IMR-90 (cell line): ENCODE measurements around the gene TAS2R14. TPM values are rescaled to one million over a fixed set of nuclear protein-coding genes. Genes with fewer than 3 reads are reported as not detected.

Experiments used
- ATAC-seq: fragments of 200-7000 bp; cut with Tn5 transposase; 2 replicates; pipeline ENCODE4 v1.9.1; 2020; ENCODE audit warnings: low read depth, mild to moderate bottlenecking, moderate library complexity
- BruUV-seq: library from RNA; stranded (reverse); fragments of 400-500 nt; replicated peaks from 2 replicates; lab custom pipeline; 2021; lab: Mats Ljungman, UMichigan
- CTCF ChIA-PET: fragments of 300-600 bp; formaldehyde crosslinking; extraction: SDS; loops from one replicate; lab custom pipeline; 2021; ENCODE audit warnings: antibody characterized with exemption; lab: Yijun Ruan, JAX
- POLR2A ChIA-PET: fragments of 300-600 bp; sonication (Branson Sonifier 250); formaldehyde crosslinking; loops from one replicate; lab custom pipeline; 2022; ENCODE audit warnings: antibody characterized with exemption; ENCODE audit not compliant: unreplicated experiment; lab: Charles Lee
- DNase-seq: peaks from one replicate; pipeline ENCODE4 v3.0.0; 2013
- H2AFZ ChIP-seq: replicated peaks from 2 replicates; pipeline ENCODE3; 2013; ENCODE audit warnings: low read length, mild to moderate bottlenecking; ENCODE audit not compliant: poor library complexity
- H2AK5ac ChIP-seq: 2 replicates; pipeline ENCODE4 v1.6.1; 2013; ENCODE audit warnings: low read depth, low read length, inconsistent platforms
- H2AK9ac ChIP-seq: replicated peaks from 2 replicates; pipeline ENCODE3; 2013; ENCODE audit warnings: mild to moderate bottlenecking, low read depth, low read length, moderate library complexity; ENCODE audit not compliant: poor library complexity
- H2BK120ac ChIP-seq: 2 replicates; pipeline ENCODE4 v1.6.1; 2013; ENCODE audit warnings: low read depth, low read length, inconsistent platforms
- H2BK15ac ChIP-seq: 3 replicates; pipeline ENCODE4 v1.6.1; 2013; ENCODE audit warnings: low read depth, low read length, inconsistent platforms
- H2BK20ac ChIP-seq: 2 replicates; pipeline ENCODE4 v1.6.1; 2013; ENCODE audit warnings: low read depth, mild to moderate bottlenecking, inconsistent platforms, low read length, moderate library complexity
- H2BK5ac ChIP-seq: 2 replicates; pipeline ENCODE4 v1.6.1; 2013; ENCODE audit warnings: mild to moderate bottlenecking, low read depth, low read length, inconsistent platforms; ENCODE audit not compliant: poor library complexity, severe bottlenecking
- H3K14ac ChIP-seq: replicated peaks from 2 replicates; pipeline ENCODE4 v1.6.1; 2013; ENCODE audit warnings: low read depth, low read length, inconsistent platforms
- H3K18ac ChIP-seq: 2 replicates; pipeline ENCODE4 v1.6.1; 2013; ENCODE audit warnings: low read depth, low read length, control low read depth
- H3K23ac ChIP-seq: 2 replicates; pipeline ENCODE4 v1.6.1; 2013; ENCODE audit warnings: low read depth, low read length, inconsistent platforms
- H3K27ac ChIP-seq: 2 replicates; pipeline ENCODE4 v1.5.1; 2013; ENCODE audit warnings: mild to moderate bottlenecking, control low read depth, low read length; ENCODE audit not compliant: insufficient read depth
- H3K27me3 ChIP-seq: 2 replicates; pipeline ENCODE4 v1.6.1; 2013; ENCODE audit warnings: low read length; ENCODE audit not compliant: control insufficient read depth, insufficient read depth
- H3K36me3 ChIP-seq: 2 replicates; pipeline ENCODE4 v1.6.1; 2013; ENCODE audit warnings: low read length, mixed read lengths; ENCODE audit not compliant: control insufficient read depth, insufficient read depth
- H3K4ac ChIP-seq: 2 replicates; pipeline ENCODE4 v1.6.1; 2013; ENCODE audit warnings: low read depth, low read length, inconsistent platforms
- H3K4me1 ChIP-seq: 2 replicates; pipeline ENCODE4 v1.6.1; 2013; ENCODE audit warnings: low read length, mixed read lengths; ENCODE audit not compliant: control insufficient read depth, insufficient read depth
- H3K4me2 ChIP-seq: 2 replicates; pipeline ENCODE4 v1.6.1; 2013; ENCODE audit warnings: low read depth, mild to moderate bottlenecking, control low read depth, low read length, moderate library complexity
- H3K4me3 ChIP-seq: 2 replicates; pipeline ENCODE4 v1.5.1; 2013; ENCODE audit warnings: low read depth, mild to moderate bottlenecking, control low read depth, low read length, moderate library complexity; ENCODE audit not compliant: insufficient read depth
- H3K56ac ChIP-seq: 2 replicates; pipeline ENCODE4 v1.6.1; 2013; ENCODE audit warnings: low read length, inconsistent platforms; ENCODE audit not compliant: insufficient read depth; ENCODE audit errors: extremely low read depth
- H3K79me1 ChIP-seq, 2 experiments: 2 replicates each; pipeline ENCODE4 v1.6.1; 2013; ENCODE audit warnings: low read length in 2 of 2, inconsistent platforms in 1 of 2, low read depth in 1 of 2
- H3K9ac ChIP-seq: 2 replicates; pipeline ENCODE4 v1.6.1; 2013; ENCODE audit warnings: low read depth, low read length, control low read depth
- H3K9me1 ChIP-seq: 2 replicates; pipeline ENCODE4 v1.6.1; 2013; ENCODE audit warnings: low read length, inconsistent platforms; ENCODE audit not compliant: insufficient read depth
- H3K9me3 ChIP-seq: 2 replicates; pipeline ENCODE4 v1.6.1; 2013; ENCODE audit warnings: low read length; ENCODE audit not compliant: control insufficient read depth, insufficient read depth
- H4K20me1 ChIP-seq: 2 replicates; pipeline ENCODE4 v1.6.1; 2013; ENCODE audit warnings: low read length, inconsistent platforms; ENCODE audit not compliant: insufficient read depth
- H4K5ac ChIP-seq: 2 replicates; pipeline ENCODE4 v1.6.1; 2013; ENCODE audit warnings: mild to moderate bottlenecking, low read depth, low read length, control low read depth
- H4K8ac ChIP-seq, 2 experiments: 2 replicates each; pipeline ENCODE4 v1.6.1; 2013; ENCODE audit warnings: low read depth in 2 of 2, low read length in 2 of 2, control low read depth in 1 of 2, inconsistent platforms in 1 of 2
- H4K91ac ChIP-seq: 2 replicates; pipeline ENCODE4 v1.6.1; 2013; ENCODE audit warnings: low read depth, low read length, inconsistent platforms; ENCODE audit not compliant: insufficient read depth
- BHLHE40 ChIP-seq: fragments of 150-350 bp; IDR thresholded peaks from 2 replicates; pipeline ENCODE4 v1.6.1; 2016; ENCODE audit warnings: mild to moderate bottlenecking, low read depth, low read length
- NFE2L2 ChIP-seq: fragments of 150-350 bp; IDR thresholded peaks from 2 replicates; pipeline ENCODE4 v1.6.1; 2016; ENCODE audit warnings: low read depth, mild to moderate bottlenecking, low read length
- POLR2A ChIP-seq: IDR thresholded peaks from 2 replicates; pipeline ENCODE4 v1.6.1; 2012; ENCODE audit warnings: mild to moderate bottlenecking, low read depth, low read length
- RAD21 ChIP-seq: IDR thresholded peaks from 2 replicates; pipeline ENCODE4 v1.6.1; 2012; ENCODE audit warnings: low read length, improper control_type of control experiment
- RCOR1 ChIP-seq: IDR thresholded peaks from 2 replicates; pipeline ENCODE4 v1.6.1; 2012; ENCODE audit warnings: mild to moderate bottlenecking, low read length, improper control_type of control experiment; ENCODE audit not compliant: insufficient replicate concordance
- WGBS, 2 experiments: methylation state at CpG; one replicate each; pipeline versions ENCODE4 v1.1.5 to v1.1.7; 2013; ENCODE audit warnings: missing lambda C conversion rate in 2 of 2; ENCODE audit not compliant: insufficient read length in 1 of 2; ENCODE audit errors: extremely low coverage in 2 of 2; 5-methylcytosine and 5-hydroxymethylcytosine counted together
- dilution Hi-C: fragments of 300-500 bp; cut with HindIII; formaldehyde crosslinking; loops from one replicate; pipeline ENCODE4 v1.14.3; 2018; ENCODE audit warnings: low sequenced_read_pairs; ENCODE audit not compliant: unreplicated experiment
- in situ Hi-C: fragments of 300-500 bp; cut with MboI; formaldehyde crosslinking; loops from 3 replicates; pipeline ENCODE4 v1.14.3; 2019; ENCODE audit warnings: low sequenced_read_pairs, inconsistent platforms, mixed read lengths
- intact Hi-C: fragments of 100-400 bp; cut with micrococcal nuclease; formaldehyde crosslinking; loops from 2 replicates; pipeline ENCODE4 v1.10.0; 2022
- polyA plus RNA-seq, 3 experiments: library from polyadenylated mRNA; depleted of rRNA; stranded (reverse); fragments of >200 nt; gene quantifications; 2 replicates each; pipeline ENCODE4 v1.2.3, GENCODE V29; 2012; ENCODE audit warnings: low replicate concordance in 1 of 3
- total RNA-seq: library from RNA; depleted of rRNA; stranded (reverse); fragments of >200 nt; gene quantifications from 2 replicates; pipeline ENCODE4 v1.2.3, GENCODE V29; 2012

The TAS2R14 gene
- total and polyA plus RNA-seq, 2 of the 4 experiments (the other 2 are of a cell fraction), result 1.6 to 2.0 TPM

DNA sequence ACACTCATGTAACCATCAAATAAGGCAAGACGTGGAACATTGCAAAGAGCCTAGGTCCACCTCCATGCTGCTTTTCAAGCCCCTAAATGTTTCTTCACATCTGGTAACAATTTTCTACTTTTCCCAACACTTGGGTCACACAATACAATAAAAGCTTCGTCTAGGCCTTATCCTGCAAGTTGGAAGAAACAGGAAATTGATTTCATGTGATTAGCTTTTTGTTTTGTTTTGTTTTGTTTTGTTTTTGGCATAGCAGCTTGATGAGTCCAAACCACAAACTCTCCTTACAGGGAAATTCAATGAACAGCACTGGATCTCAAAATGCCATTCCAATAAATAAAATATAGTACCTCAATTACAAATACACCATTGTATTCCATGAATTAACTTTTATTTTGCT lies 28.3 kb upstream of the TAS2R14 start:
- Histone ChIP-seq H3K4me2 (0 out of 2 replicates have a peak overlapping the region, but pooled peaks have one; percentile 29), H4K5ac (no peak overlapping the region), H2AK5ac (no peak overlapping the region), H3K56ac (no peak overlapping the region), H2BK120ac (no peak overlapping the region), H2AFZ (no peak overlapping the region), H3K27ac (no peak overlapping the region), H3K36me3 (no peaks in the 10 kb centered on the region), H3K9me3 (no peaks in the 10 kb centered on the region), H3K23ac (no peak overlapping the region), H3K4me1 (peaks cover 6% of the 10 kb centered on the region), H4K20me1 (no peaks in the 10 kb centered on the region), H3K4me3 (no peak overlapping the region), H4K91ac (no peak overlapping the region), H3K27me3 (no peaks in the 10 kb centered on the region), H3K9ac (no peak overlapping the region), H2BK5ac (no peak overlapping the region), H2BK15ac (no peak overlapping the region), H3K79me1 (peaks cover 3 to 5% of the 10 kb centered on the region in 2 experiments; a peak in 3 of 4 replicates), H4K8ac (no peak overlapping the region), H2BK20ac (no peak overlapping the region), H3K9me1 (peaks cover 4% of the 10 kb centered on the region; the same call in 1 of the 2 replicates), H3K14ac (no peak overlapping the region), H2AK9ac (no peak overlapping the region), H3K4ac (no peak overlapping the region), H3K18ac (no peak overlapping the region)
- BruUV-seq, result no TSS peak
- ChIA-PET CTCF (no interaction called here), POLR2A (no interaction called here)
- in situ Hi-C loops, result no loop called here
- TF ChIP-seq RCOR1, result no peak
- TF ChIP-seq BHLHE40, result no peak
- TF ChIP-seq NFE2L2, result no peak
- TF ChIP-seq POLR2A, result no peak
- no peak for TF ChIP-seq RAD21
- DNase-seq, result peak; percentile 64
- WGBS, 2 experiments, result no CpG with 5 or more reads among the region's 2 CpGs
- intact Hi-C loops, result no loop called here
- peak; percentile 62 for ATAC-seq
- dilution Hi-C loops, result no loop called here
